Activated naive CD4-positive, alpha-beta T cell (primary cell): ENCODE measurements around the gene TCEA2.
"Not testable (repeated sequence)": the region's sequence is repeated elsewhere in the genome, so short reads cannot be mapped to it uniquely, and the experiment has no call there.

Experiments
- DNase-seq, 4 experiments: peaks; one replicate each; lab custom pipeline; 2025; lab: John Stamatoyannopoulos, UW

Gene TCEA2

DNA sequence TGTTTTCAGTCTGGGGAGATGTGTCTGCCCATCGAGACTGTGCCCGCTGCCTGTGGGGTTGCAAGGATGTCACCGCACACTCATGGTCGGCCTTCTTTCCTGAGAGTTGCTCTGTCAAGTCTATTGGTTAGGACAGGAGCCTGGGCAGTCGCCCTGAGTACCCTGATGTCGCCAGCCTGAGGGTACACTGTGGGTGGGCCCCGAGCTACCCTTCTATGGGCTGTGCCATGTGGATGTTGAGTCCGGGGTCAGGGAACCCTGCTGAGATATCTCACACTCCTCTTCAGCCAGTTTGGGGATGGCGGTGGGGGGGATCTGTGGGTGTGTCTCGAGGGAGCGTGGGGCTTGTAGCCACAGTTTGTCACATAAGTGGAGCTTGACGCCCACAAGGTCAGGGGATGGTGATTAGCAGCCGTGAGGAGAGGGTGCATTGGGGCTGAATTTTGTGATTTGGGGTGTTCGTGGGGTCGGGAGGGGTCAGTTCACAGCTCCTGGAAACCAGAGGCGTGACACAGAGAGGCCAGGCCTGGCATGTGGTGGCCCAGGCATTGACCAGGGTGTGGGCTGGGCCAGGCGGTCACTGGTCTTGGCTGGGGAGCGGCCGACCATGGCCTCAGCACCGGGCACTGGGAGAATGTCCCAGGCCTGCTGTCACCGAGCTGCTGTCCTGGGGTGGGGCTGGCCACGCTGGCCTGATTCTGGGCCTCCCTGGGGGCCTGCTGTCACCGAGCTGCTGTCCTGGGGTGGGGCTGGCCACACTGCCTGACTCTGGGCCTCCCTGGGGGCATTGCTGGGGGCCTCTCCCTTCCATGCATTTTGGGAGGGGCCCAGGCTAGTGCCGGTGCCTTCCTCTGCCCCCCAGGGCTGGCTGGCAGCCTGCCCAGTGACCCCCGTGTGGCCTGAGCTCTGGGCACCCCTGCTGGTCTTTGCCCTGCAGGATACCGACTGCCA lies 46.0 kb downstream of the TCEA2 start:
- DNase-seq = no peak

DNA sequence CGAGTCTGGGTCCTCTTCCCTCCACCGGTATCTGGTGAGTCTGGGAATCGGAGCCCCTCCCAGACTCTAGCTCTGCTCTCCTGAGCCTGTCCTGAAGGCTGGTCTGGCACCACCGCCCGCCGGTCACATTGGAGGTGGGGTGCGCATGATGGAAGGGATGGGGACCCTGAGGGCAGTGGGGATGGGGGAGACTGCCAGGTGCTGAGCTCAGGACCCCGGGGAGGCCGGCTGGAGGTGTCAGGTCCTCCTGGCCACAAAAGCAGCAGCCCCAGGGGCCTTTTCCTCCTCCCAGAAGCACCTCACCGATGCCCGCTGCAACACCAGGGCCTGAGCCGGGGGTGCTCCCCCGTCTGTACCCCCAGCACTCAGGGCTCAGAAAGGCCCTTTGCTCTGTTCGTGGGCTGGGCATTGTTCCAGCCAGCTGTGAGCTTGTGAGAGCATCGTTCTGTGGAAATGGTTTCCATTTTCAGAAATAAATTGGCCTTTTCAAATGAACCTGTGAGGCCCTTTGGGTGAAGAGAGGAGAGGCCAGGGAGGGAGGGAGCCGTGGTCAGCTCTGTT lies 46.9 kb downstream of the TCEA2 start:
- no peak for DNase-seq

DNA sequence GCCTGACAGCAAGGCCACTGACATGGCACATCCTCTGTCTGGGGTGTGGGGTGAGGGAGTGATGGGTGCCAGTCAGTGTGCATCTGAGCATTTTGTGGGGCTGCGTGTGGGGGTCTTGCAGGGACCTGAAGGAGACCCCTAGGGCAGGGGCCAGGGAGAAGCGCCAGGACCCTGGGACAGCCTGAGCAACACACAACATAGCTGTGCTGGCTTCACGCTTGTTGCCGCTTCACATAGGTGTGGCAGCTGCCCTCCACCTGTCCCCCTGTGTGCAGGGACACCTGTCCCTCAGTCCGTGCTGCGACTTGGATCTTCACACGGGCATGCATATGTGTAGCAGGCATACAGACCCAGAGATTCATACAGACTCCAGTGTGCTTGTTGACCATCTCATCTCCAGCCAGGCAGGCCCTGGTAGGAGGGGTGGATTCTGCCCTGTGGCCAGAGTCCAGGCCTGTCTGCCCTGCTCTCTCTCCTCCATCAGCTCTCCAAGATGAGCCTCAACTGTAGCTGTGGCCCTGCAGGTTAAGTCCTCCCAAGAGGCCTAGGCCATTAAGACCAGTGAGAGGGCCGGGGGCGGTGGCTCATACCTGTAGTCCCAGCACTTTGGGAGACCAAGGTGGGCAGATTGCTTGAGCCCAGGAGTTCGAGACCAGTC lies 47.5 kb downstream of the TCEA2 start:
- DNase-seq = no peak

DNA sequence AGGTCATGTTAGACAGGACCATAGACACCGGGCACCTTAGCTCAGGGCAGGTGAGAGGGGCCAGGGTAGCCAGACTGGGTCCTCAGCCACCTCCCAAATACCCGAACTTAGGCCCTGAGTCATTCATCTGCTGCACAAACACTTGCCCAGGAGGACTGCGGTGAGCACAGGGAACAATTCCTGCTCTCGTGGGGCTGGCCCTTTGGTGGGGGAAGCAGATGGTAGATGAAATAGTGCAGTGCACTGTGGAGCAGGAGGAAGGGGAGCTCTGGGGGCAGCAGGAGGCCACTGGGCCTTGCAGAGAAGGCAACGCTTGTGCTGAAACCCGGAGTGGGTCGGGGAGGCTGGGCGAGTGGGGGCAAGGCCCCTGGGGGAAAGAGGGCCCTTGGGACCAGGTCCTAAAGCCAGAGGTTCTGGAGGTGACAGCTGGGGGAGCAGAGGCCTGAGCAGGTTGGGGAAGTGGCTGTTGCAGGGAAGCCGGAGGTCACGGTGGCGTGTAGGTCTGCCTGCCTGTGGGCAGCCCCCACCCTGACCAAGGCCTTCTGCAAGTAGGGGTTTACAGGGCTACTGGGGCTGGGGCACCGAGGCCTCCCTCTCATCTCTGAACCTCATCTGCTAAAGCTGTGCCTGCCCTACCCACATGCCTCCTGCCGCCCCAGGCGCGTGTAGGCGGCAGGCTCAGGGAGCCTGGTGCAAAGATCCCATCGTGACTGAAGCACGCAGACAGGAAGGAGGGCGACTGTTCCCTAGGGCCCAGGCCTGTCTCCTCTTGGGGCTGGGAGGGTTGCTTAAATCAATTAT lies 49.0 kb downstream of the TCEA2 start:
- no peak for DNase-seq

DNA sequence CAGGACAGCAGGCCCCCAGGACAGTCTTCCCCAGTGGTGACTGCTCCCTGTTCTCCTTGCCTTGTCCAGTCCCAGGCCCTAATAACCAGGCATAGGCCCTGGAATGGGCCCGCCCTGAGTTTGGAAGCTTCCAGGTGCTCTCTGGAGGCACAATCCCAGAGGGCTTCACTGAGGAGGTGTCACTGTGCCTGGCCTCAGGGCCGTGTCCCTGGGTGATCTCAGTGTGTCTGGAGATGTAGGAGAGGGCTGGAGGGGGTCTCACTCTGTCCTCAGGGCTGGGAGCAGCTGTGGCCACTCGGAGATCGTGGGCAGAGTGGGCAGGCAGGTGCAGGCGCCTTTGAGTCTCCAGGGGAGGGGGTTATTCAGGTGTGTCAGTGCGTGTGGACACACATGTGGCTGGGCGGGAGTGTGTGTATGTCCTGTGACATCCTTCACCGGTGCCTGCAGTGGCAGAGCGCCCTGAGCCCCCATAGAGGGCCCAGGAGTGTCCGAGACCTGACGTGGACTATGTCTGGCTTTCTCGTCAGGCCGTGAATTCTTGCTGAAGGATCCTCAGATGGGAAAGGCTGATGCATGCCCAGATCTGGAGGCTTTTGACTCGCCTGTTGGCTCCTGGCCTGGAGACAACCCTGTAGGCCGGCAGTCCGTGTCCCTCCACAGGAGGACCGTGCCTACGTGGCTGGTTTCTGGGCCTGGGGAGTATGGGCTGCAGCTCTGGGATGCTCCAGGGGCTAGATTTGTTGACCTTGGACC lies 49.9 kb downstream of the TCEA2 start:
- no peak for DNase-seq

DNA sequence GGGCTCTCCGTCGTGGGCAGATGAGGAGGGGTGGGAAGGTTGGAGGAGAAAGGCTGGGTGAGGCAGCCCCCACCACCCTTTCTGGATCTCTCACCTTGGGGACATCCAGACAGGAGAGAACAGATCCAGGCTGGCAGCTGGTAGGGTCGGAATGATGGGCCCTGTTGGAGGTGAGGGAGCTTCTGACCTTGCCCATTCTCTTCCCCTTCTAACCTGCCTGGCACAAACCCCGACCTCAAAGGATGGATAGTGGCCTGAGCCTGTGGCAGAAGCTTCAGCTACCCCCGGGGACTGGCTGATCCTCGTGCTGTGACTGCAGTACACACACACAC lies 50.4 kb downstream of the TCEA2 start:
- DNase-seq = no peak

DNA sequence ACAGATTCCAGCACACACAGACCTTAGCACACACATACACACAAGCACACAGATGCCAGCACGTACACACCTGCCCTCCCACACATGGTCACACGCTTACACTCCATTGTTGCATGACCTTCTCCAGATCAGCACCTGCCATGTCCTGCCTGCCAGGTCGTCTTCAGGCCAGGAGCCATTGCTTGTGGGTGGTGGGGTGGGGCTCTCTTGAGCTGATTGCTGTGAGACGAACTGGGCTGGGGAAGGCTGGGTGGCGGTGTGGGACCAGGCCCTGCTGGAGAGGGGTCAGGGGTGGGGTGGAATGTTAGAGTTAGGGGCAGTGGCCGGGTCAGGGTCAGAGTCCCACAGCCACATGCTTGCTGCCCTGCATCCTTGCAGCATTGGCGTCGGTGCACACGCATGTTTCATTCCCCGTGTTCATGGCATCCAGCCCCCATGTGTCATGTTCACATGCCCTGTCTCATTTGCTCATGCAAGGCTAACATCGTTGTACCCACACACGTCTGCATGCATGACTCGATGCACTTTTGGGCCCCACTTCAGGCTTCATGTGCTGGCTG lies 50.9 kb downstream of the TCEA2 start:
- no peak for DNase-seq

DNA sequence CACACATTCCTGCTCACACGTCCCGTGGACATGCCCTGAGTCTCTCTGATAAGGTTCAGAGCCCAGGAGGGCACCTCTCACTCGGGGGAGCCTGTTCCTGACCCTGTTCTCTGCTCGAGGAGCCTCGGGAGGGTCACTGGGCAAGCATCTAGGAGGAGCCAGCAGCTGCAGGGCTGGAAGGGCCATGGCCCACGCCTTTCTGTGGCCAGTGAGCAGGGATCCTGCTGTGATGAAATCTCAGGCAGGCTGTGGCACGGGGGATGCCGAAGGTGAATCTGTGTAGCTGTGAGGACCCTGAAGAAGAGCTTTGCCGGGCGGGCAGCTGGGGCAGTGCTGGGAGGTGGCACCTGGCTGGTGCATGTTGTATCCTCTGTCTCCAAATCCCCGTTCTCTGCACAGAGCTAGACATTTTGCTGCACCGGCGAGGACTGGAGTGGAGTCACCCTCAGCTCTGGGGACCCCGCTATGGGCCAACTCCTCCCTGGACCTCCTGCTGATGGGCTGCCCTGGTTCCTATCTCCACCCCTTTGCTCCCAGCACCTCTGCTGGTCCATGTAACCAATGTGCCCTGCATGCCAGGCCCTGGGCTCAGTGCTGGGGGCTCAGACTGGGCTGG lies 51.5 kb downstream of the TCEA2 start:
- DNase-seq = no peak

DNA sequence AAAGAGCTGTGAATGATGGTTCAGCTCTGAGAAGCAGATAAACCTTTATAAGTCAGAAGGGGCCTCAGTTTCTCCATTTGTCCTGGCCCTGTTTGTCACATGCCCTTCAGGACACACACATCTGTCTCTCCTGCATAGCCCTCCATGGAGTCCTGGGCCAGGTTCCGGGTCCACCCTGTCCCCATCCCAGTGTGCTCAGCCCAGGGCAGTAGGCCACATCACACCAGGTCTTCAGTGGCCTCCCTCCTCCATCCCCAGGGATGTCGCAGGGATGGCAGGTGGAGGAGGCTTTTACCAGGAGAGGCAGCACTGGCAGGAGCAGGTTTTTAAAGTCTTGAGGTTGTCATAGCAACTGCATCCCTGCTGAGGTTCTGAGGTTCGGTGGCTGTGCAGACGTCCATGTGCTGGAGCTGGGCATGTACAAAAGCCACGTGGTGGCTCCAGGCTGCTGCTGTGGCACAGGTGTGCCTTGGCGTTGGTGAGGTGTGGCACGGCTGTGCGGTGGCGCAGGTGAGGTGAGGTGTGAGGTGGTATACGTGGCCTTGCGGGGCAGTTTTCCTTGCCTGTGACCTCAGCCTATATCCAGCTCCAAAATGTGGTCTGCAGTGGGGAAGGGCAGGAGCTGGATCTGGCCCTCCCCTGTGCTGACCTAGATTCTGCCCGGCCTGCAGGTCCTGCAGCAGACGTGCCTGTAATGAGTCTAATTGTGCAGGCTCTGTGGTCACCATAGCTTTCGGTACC lies 52.3 kb downstream of the TCEA2 start:
- DNase-seq = no peak

DNA sequence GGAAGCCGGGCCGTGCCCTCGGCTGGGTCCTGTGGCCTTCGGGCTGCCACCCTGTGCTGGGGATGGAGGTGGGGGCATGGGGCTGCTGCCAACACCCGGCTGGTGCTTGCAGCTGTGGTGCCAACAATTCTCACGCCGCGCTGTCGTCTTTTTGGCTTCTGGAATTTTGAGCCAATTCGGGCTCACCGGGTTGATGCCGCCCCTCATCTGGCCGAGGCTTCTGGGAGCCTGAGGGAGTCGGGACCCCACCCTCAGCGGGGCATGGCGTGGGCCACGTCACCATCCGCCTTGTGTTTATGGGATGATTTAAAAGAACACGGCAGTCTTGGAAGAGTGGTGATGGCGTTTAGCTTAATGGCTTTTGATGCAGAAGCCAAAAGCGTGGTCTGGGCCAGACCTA lies 53.0 kb downstream of the TCEA2 start:
- DNase-seq = no peak

DNA sequence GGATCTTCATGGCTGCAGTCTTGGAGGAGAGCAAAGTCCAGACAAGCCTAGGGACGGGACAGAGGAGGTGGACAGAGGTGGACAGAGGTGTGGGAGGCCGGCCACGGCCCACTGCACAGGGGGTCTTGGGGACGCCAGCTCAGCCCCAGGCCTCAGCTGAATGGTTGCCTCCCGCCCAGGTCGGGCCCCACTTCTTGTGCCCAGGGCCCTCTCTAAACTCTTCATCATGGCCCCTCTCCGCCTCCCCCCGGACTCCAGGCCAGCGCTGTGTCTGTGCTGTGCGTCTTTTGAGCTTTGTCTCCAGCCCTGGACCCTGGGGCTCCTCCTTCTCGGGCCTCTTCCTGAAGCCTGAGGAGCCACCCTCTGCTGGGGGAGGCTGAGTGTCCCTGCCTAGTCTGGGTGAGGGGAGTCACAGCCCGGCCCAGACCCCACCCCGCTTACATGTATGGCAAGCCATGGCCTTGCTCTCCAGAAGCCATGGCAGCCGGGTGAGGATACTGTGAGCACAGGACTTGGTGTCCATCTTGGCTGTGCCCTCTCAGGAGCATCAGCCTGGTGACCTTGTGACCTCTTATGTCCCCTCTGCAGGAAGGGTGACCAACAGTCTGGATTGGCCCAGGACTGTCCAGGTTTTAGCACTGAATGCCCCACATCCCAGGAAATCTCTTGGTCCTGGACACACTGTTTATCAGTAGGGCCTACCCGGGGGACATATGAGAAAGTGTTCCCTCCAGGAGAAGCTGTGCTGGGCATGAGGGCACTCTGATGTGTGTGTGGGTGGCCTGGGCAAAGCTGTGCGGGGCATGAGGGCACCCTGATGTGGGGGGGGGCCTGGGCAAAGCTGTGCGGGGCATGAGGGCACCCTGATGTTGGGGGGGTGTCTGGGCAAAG lies 53.8 kb downstream of the TCEA2 start:
- DNase-seq = no peak

DNA sequence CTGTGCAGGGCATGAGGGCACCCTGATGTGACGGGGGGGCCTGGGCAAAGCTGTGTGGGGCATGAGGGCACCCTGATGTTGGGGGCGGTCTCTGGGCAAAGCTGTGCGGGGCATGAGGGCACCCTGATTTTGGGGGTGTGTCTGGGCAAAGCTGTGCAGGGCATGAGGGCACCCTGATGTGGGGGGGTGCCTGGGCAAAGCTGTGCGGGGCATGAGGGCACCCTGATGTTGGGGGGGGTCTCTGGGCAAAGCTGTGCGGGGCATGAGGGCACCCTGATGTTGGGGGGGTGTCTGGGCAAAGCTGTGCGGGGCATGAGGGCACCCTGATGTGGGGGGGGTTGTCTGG lies 54.4 kb downstream of the TCEA2 start:
- DNase-seq = not testable (repeated sequence)

DNA sequence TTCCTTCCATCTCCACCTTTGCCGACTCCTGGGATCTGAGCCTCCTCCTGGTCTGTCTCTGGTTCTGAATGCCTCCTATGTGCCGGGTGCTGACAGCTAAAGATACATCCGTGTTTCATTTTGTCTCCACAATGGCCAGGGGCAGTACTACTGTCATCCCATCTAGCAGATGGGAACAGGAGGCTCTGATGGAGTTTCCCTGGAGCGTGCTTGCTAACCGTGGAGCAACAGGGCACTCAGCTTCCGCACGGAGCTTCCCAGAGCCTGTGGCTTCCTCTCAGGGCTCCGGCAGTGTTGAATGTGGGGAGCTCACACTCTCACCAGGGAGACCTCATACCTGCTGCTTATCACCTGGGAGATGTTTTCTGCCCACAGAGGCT lies 56.3 kb downstream of the TCEA2 start:
- no peak for DNase-seq

DNA sequence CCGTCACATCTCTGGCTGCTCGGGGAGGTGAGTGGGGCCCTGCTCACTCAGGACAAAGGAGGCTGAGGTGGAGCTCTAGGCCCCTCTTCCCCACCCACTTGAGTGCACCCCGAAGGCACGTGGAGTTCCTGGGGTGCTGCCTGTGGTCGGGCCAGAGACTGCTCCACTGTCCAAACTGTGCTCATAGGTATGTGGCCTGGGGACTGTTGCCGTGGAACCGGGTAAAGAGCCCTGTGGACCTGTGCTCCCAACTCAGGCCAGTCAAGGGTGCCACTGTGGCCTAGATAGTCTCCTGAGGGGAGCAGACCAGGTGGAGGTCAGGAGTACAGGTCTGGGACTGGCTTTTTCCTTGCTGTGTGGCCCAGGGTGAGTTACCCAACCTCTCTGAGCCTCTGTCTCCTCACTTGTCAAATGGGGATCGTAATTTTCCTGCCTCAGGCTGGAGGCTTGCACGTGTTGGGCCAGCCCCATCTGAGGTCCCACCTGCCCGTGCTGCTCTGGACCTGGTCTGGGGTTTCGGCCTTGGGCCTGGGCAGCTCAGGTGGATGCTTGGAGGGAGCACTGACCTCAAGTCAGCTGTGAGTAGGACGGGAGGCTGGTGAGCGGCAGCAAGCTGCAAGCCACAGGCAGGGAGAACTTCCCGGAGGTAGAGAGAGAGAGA lies 56.8 kb downstream of the TCEA2 start:
- DNase-seq = no peak

DNA sequence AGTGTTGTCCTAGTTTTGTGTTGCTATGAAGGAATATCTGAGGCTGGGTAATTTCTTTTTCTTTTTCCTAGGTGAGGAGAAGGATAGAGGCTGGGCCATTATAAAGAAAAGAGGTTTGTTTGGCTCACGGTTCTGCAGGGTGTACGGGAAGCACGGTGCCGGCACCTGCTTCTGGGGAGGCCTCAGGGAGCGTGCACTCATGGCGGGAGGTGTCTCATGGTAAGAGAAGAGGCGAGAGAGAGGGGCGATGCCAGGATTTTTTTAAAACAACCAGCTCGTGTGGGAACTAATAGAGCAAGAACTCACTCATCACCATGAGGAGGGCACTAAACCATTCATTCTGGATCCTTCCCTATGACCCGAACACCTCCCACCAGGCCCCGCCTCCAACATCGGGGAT lies 58.6 kb downstream of the TCEA2 start:
- no peak for DNase-seq
